GM18498 (cell line): ENCODE results near the gene ZNF488.
"Not testable (repeated sequence)": the region's sequence is repeated elsewhere in the genome, so short reads cannot be mapped to it uniquely, and the experiment has no call there.

Experiments used
- ATAC-seq: cut with Tn5 transposase; IDR thresholded peaks from one replicate; pipeline ENCODE4 v1.9.1; 2021; ENCODE audit warnings: mild to moderate bottlenecking, moderate library complexity; ENCODE audit not compliant: unreplicated experiment

The ZNF488 gene

GRCh38 chr10:47384148-47384921 lies at the start of gene ZNF488:
ZNF488 (minus strand) TSS chr10:47384293; CDS start chr10:47368829, 15,464 bp downstream.
- peak; percentile 97 for ATAC-seq

GRCh38 chr10:47425813-47426419 lies 41.8 kb upstream of the ZNF488 start:
- no peak for ATAC-seq

- no peak for ATAC-seq
Measured at GRCh38 chr10:47424231-47424630, 40.1 kb upstream of the ZNF488 start.

- no peak for ATAC-seq
Measured at GRCh38 chr10:47423476-47423875, 39.4 kb upstream of the ZNF488 start.

- no peak for ATAC-seq
Measured at GRCh38 chr10:47421057-47421952, 37.2 kb upstream of the ZNF488 start.

- ATAC-seq, result no peak
Measured at GRCh38 chr10:47420305-47421056, 36.4 kb upstream of the ZNF488 start.

- ATAC-seq, result no peak
Measured at GRCh38 chr10:47419421-47419820, 35.3 kb upstream of the ZNF488 start.

- ATAC-seq, result no peak
Measured at GRCh38 chr10:47418966-47419365, 34.9 kb upstream of the ZNF488 start.

- no peak for ATAC-seq
Measured at GRCh38 chr10:47418321-47418720, 34.2 kb upstream of the ZNF488 start.

GRCh38 chr10:47416305-47417218 lies 32.5 kb upstream of the ZNF488 start:
- ATAC-seq, result not testable (repeated sequence)

- ATAC-seq, result no peak
Measured at GRCh38 chr10:47415520-47416304, 31.6 kb upstream of the ZNF488 start.

- no peak for ATAC-seq
Measured at GRCh38 chr10:47414752-47415519, 30.8 kb upstream of the ZNF488 start.

- no peak for ATAC-seq
Measured at GRCh38 chr10:47414227-47414592, 30.1 kb upstream of the ZNF488 start.

- no peak for ATAC-seq
Measured at GRCh38 chr10:47413531-47414226, 29.6 kb upstream of the ZNF488 start.

- ATAC-seq, result no peak
Measured at GRCh38 chr10:47412869-47413268, 28.8 kb upstream of the ZNF488 start.

GRCh38 chr10:47412177-47412730 lies 28.2 kb upstream of the ZNF488 start:
- no peak for ATAC-seq

- no peak for ATAC-seq
Measured at GRCh38 chr10:47410862-47411261, 26.8 kb upstream of the ZNF488 start.
